ENCODE results near the gene WDR59.

Gene WDR59

GRCh38 chr16:74896389-74897370 is 88.2 kb downstream of the WDR59 start:
- H3K4me1 Mint-ChIP-seq (ENCODE audit: low read depth) = no peaks in the 10 kb centered on the region
- H3K27me3 Mint-ChIP-seq (ENCODE audit: low read depth) = no peaks in the 10 kb centered on the region
- no peaks in the 10 kb centered on the region for H3K9me3 Mint-ChIP-seq
- no peak overlapping the region for H3K27ac Mint-ChIP-seq
- peaks cover 14% of the 10 kb centered on the region for H3K36me3 Mint-ChIP-seq (ENCODE audit: low read depth)
- H3K4me3 Mint-ChIP-seq = no peak overlapping the region
- no peak for DNase-seq (ENCODE audit: low spot score)

- Mint-ChIP-seq H3K27ac (no peak overlapping the region), H3K4me1 (ENCODE audit: low read depth) (peaks cover 4% of the 10 kb centered on the region), H3K9me3 (no peaks in the 10 kb centered on the region), H3K4me3 (no peak overlapping the region), H3K36me3 (ENCODE audit: low read depth) (peaks cover 27% of the 10 kb centered on the region), H3K27me3 (ENCODE audit: low read depth) (no peaks in the 10 kb centered on the region)
- DNase-seq (ENCODE audit: low spot score) = no peak
Measured at GRCh38 chr16:74893541-74893940, 91.4 kb downstream of the WDR59 start.

GRCh38 chr16:74892574-74893461 is 92.1 kb downstream of the WDR59 start:
- Mint-ChIP-seq H3K9me3 (no peaks in the 10 kb centered on the region), H3K4me3 (no peak overlapping the region), H3K4me1 (ENCODE audit: low read depth) (peaks cover 4% of the 10 kb centered on the region), H3K27ac (no peak overlapping the region), H3K27me3 (ENCODE audit: low read depth) (no peaks in the 10 kb centered on the region), H3K36me3 (ENCODE audit: low read depth) (peaks cover 29% of the 10 kb centered on the region)
- no peak for DNase-seq (ENCODE audit: low spot score)

- H3K27ac Mint-ChIP-seq = no peak overlapping the region
- H3K9me3 Mint-ChIP-seq = no peaks in the 10 kb centered on the region
- DNase-seq (ENCODE audit: low spot score) = no peak
- H3K36me3 Mint-ChIP-seq (ENCODE audit: low read depth) = peaks cover 40% of the 10 kb centered on the region
- H3K27me3 Mint-ChIP-seq (ENCODE audit: low read depth) = no peaks in the 10 kb centered on the region
- H3K4me1 Mint-ChIP-seq (ENCODE audit: low read depth) = peaks cover 4% of the 10 kb centered on the region
- no peak overlapping the region for H3K4me3 Mint-ChIP-seq
Measured at GRCh38 chr16:74888888-74889287, 96.0 kb downstream of the WDR59 start.

GRCh38 chr16:74888232-74888862 is 96.6 kb downstream of the WDR59 start:
- no peaks in the 10 kb centered on the region for H3K27me3 Mint-ChIP-seq (ENCODE audit: low read depth)
- H3K27ac Mint-ChIP-seq = no peak overlapping the region
- H3K36me3 Mint-ChIP-seq (ENCODE audit: low read depth) = peaks cover 42% of the 10 kb centered on the region
- H3K4me1 Mint-ChIP-seq (ENCODE audit: low read depth) = peaks cover 4% of the 10 kb centered on the region
- no peak overlapping the region for H3K4me3 Mint-ChIP-seq
- H3K9me3 Mint-ChIP-seq = no peaks in the 10 kb centered on the region
- DNase-seq (ENCODE audit: low spot score) = no peak

GRCh38 chr16:74887084-74887483 is 97.8 kb downstream of the WDR59 start:
- no peak overlapping the region for H3K4me3 Mint-ChIP-seq
- H3K27ac Mint-ChIP-seq = no peak overlapping the region
- no peaks in the 10 kb centered on the region for H3K9me3 Mint-ChIP-seq
- peaks cover 4% of the 10 kb centered on the region for H3K4me1 Mint-ChIP-seq (ENCODE audit: low read depth)
- no peak for DNase-seq (ENCODE audit: low spot score)
- H3K27me3 Mint-ChIP-seq (ENCODE audit: low read depth) = no peaks in the 10 kb centered on the region
- H3K36me3 Mint-ChIP-seq (ENCODE audit: low read depth) = peaks cover 42% of the 10 kb centered on the region

GRCh38 chr16:74877706-74878105 is 107.2 kb downstream of the WDR59 start:
- Mint-ChIP-seq H3K27ac (no peak overlapping the region), H3K27me3 (ENCODE audit: low read depth) (no peaks in the 10 kb centered on the region), H3K4me1 (ENCODE audit: low read depth) (peaks cover 9% of the 10 kb centered on the region), H3K4me3 (no peak overlapping the region), H3K9me3 (no peaks in the 10 kb centered on the region), H3K36me3 (ENCODE audit: low read depth) (peaks cover 15% of the 10 kb centered on the region)
- DNase-seq (ENCODE audit: low spot score) = no peak

- Mint-ChIP-seq H3K4me3 (no peak overlapping the region), H3K27me3 (ENCODE audit: low read depth) (no peaks in the 10 kb centered on the region), H3K4me1 (ENCODE audit: low read depth) (peaks cover 9% of the 10 kb centered on the region), H3K36me3 (ENCODE audit: low read depth) (peaks cover 7% of the 10 kb centered on the region), H3K27ac (no peak overlapping the region), H3K9me3 (no peaks in the 10 kb centered on the region)
- no peak for DNase-seq (ENCODE audit: low spot score)
Measured at GRCh38 chr16:74874912-74875546, 109.9 kb downstream of the WDR59 start.

GRCh38 chr16:74874123-74874522 is 110.8 kb downstream of the WDR59 start:
- Mint-ChIP-seq H3K27ac (no peak overlapping the region), H3K27me3 (ENCODE audit: low read depth) (no peaks in the 10 kb centered on the region), H3K4me3 (no peak overlapping the region), H3K4me1 (ENCODE audit: low read depth) (peaks cover 9% of the 10 kb centered on the region), H3K9me3 (no peaks in the 10 kb centered on the region), H3K36me3 (ENCODE audit: low read depth) (peaks cover 10% of the 10 kb centered on the region)
- no peak for DNase-seq (ENCODE audit: low spot score)

- peaks cover 10% of the 10 kb centered on the region for H3K36me3 Mint-ChIP-seq (ENCODE audit: low read depth)
- H3K4me3 Mint-ChIP-seq = no peak overlapping the region
- peaks cover 21% of the 10 kb centered on the region for H3K4me1 Mint-ChIP-seq (ENCODE audit: low read depth)
- no peaks in the 10 kb centered on the region for H3K9me3 Mint-ChIP-seq
- DNase-seq (ENCODE audit: low spot score) = no peak
- H3K27me3 Mint-ChIP-seq (ENCODE audit: low read depth) = no peaks in the 10 kb centered on the region
- no peak overlapping the region for H3K27ac Mint-ChIP-seq
Measured at GRCh38 chr16:74872302-74872701, 112.6 kb downstream of the WDR59 start.

- Mint-ChIP-seq H3K9me3 (no peaks in the 10 kb centered on the region), H3K4me3 (no peak overlapping the region), H3K36me3 (ENCODE audit: low read depth) (peaks cover 10% of the 10 kb centered on the region), H3K27me3 (ENCODE audit: low read depth) (no peaks in the 10 kb centered on the region), H3K27ac (no peak overlapping the region), H3K4me1 (ENCODE audit: low read depth) (peaks cover 21% of the 10 kb centered on the region)
- no peak for DNase-seq (ENCODE audit: low spot score)
Measured at GRCh38 chr16:74871608-74872007, 113.3 kb downstream of the WDR59 start.

- Mint-ChIP-seq H3K9me3 (no peaks in the 10 kb centered on the region), H3K27me3 (ENCODE audit: low read depth) (no peaks in the 10 kb centered on the region), H3K36me3 (ENCODE audit: low read depth) (peaks cover 4% of the 10 kb centered on the region), H3K4me3 (no peak overlapping the region), H3K4me1 (ENCODE audit: low read depth) (peaks cover 12% of the 10 kb centered on the region), H3K27ac (no peak overlapping the region)
- DNase-seq (ENCODE audit: low spot score) = no peak
Measured at GRCh38 chr16:74868501-74868900, 116.4 kb downstream of the WDR59 start.

- DNase-seq (ENCODE audit: low spot score) = no peak
- Mint-ChIP-seq H3K27me3 (ENCODE audit: low read depth) (no peaks in the 10 kb centered on the region), H3K4me3 (no peak overlapping the region), H3K27ac (no peak overlapping the region), H3K4me1 (ENCODE audit: low read depth) (peaks cover 12% of the 10 kb centered on the region), H3K36me3 (ENCODE audit: low read depth) (peaks cover 4% of the 10 kb centered on the region), H3K9me3 (no peaks in the 10 kb centered on the region)
Measured at GRCh38 chr16:74868035-74868434, 116.9 kb downstream of the WDR59 start.
